Measurements from ENCODE around the gene BICRAL.
A peak's percentile ranks its signal among the peaks of the same experiment; 100 is the strongest.
"Not testable (repeated sequence)": the region's sequence is repeated elsewhere in the genome, so short reads cannot be mapped to it uniquely, and the experiment has no call there.

- TF ChIP-seq, protein P1, sequence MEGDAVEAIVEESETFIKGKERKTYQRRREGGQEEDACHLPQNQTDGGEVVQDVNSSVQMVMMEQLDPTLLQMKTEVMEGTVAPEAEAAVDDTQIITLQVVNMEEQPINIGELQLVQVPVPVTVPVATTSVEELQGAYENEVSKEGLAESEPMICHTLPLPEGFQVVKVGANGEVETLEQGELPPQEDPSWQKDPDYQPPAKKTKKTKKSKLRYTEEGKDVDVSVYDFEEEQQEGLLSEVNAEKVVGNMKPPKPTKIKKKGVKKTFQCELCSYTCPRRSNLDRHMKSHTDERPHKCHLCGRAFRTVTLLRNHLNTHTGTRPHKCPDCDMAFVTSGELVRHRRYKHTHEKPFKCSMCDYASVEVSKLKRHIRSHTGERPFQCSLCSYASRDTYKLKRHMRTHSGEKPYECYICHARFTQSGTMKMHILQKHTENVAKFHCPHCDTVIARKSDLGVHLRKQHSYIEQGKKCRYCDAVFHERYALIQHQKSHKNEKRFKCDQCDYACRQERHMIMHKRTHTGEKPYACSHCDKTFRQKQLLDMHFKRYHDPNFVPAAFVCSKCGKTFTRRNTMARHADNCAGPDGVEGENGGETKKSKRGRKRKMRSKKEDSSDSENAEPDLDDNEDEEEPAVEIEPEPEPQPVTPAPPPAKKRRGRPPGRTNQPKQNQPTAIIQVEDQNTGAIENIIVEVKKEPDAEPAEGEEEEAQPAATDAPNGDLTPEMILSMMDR (conservative IDR thresholded peaks at IDR 0.05; ENCODE audit: low read depth, low read length): not testable (repeated sequence)
- TF ChIP-seq POLR2A (IDR thresholded peaks at IDR 0.05; ENCODE audit: low read depth, low read length); BHLHE40 (IDR thresholded peaks at IDR 0.05; ENCODE audit: low read depth, low read length); RAD21 (IDR thresholded peaks at IDR 0.05; ENCODE audit: low read length); RFX5 (IDR thresholded peaks at IDR 0.05; ENCODE audit: low read depth, low read length); FOS (IDR thresholded peaks at IDR 0.05; ENCODE audit: low read depth, low read length); ELK1 (IDR thresholded peaks at IDR 0.05; ENCODE audit: borderline replicate concordance, low read depth, low read length); MXI1 (IDR thresholded peaks at IDR 0.05; ENCODE audit: borderline replicate concordance, low read depth, low read length): not testable (repeated sequence)
- 0 out of 2 replicates have a peak, but pooled peaks have one; percentile 14 for TF ChIP-seq CHD1 (IDR thresholded peaks at IDR 0.05; ENCODE audit: low read depth, low read length)
Observed at GRCh38 chr6:42880240-42880817, 98.5 kb downstream of the BICRAL start.
